GM18517 (cell line): ENCODE data around the gene NOVA1.

Experiments used
- ATAC-seq: cut with Tn5 transposase; IDR thresholded peaks from one replicate; pipeline ENCODE4 v1.9.1; 2021; ENCODE audit warnings: mild to moderate bottlenecking, moderate library complexity; ENCODE audit not compliant: unreplicated experiment

NOVA1 gene

GRCh38 chr14:26448181-26448855 lies 149.5 kb downstream of the NOVA1 start:
- no peak for ATAC-seq

GRCh38 chr14:26444822-26445221 lies 153.0 kb downstream of the NOVA1 start:
- no peak for ATAC-seq

- no peak for ATAC-seq
These were observed 154.2 kb downstream of the NOVA1 start for GRCh38 chr14:26443654-26444053.

DNA sequence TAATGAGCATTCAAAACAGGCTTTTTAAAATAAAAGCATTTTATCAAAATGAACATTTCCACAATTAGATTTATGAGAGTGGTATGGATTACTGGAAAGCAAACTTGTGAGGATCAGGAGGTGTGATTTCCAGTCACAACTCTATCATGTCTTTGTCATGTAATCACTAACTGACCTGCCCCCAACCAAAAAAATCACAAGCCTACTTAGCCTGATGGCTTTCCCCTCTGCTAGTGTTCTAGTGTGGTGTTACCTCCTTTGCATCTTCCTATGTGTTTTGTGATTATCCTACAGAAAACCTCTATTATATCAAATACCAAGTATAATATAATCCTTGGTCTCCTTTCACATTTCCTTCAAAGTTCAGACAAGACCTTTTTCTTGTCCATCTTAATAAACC lies 168.6 kb downstream of the NOVA1 start:
- no peak for ATAC-seq

DNA sequence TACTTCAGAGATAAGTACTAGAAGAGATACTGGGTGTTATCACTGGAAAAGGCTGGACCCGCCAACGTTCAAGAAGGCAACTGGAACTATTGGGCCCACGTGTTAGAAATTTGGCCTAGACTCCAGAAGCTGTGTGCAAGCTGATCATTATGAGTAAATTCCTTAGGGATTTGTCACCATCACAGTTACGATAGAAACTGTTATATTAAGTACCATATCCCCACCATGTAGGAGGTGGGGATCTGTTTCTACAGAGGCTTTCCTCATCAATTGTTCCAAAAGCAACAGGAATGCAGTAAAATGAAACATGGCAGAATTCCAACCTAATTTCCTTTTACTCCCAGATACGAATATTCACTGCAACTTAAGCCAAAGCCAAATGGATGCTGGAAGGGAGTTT lies 170.7 kb downstream of the NOVA1 start:
- ATAC-seq, result no peak

- ATAC-seq, result no peak
These were observed 173.3 kb downstream of the NOVA1 start for GRCh38 chr14:26424537-26424936.

DNA sequence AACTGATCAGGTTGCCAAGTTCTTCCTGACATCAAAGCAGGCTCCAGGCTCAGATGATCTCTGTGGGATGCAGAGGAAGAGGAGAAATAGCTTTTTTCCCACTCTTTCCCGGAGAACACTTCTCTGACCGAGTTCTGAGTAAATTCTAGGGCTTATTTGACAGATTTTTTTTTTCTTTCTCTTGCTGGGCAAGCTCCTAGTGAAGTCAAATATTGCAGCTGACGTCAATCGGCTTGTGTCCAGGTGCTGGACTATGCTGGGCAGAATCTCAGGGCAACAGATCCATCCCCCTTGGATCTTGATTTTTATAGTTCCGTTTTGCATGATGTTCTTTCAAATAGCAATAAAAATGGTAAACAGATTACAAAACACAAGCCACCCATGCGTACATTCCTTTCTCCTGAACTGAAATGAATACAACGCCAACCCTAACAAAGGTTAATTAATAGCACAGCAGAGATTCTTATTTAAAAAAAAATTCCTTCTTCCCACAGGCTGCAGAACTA lies 182.2 kb downstream of the NOVA1 start:
- ATAC-seq, result no peak

DNA sequence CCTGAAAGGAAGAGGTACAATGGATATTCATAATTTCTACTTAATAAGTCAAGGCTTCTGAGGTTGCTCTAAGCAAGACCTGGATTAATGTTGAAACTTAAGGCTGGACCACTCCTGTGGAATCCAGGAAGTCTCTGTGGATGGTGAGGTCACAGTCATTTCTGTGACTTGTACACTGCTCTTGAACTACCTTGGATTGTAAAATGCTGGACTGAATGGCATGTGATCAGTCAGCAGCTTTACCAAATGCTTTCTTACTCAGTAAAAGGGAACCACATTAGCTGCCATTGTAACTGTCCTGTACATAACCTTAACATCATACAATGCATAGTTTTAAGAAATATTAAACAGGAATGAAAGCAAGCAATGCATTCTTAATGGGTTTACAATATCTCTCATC lies 182.9 kb downstream of the NOVA1 start:
- no peak for ATAC-seq

DNA sequence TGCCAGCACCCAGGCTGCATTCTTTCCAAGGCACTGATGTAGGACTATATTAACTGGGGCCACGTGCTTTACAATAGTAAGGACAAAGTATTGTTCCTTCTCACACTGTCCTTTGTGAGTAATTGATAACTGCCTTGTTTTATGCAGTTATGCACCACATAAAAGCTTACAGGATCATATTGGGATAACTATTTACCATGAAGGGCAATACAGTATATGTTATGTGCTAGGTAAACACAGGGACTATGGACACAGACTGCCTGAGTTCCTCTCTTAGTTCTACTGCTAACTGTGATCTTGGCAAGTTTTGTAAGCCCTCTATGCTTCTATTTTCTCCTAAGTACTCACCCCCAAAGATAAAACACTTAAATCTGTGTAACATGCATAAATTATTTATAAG lies 183.7 kb downstream of the NOVA1 start:
- ATAC-seq, result no peak

DNA sequence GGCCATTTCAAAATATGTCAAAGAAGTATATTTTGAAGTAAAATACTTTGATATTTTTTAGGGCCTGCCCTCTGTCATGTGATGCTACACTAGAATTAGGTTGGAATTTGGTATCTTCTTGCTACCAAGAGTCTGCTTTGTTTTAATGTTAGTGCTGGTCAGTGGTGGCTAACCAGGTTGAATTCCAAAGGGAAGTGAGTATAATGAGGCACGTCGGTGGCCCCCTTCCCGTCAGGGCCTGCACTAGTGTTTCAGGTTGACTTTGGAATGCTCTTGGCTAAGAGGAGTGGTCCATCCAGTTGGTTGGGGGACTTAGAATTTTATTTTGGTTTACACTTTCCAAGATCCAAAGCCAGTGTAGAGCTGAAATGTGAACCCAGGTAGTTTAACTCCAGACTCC lies 185.4 kb downstream of the NOVA1 start:
- ATAC-seq, result no peak

- no peak for ATAC-seq
These were observed 187.6 kb downstream of the NOVA1 start for GRCh38 chr14:26410189-26410685.

DNA sequence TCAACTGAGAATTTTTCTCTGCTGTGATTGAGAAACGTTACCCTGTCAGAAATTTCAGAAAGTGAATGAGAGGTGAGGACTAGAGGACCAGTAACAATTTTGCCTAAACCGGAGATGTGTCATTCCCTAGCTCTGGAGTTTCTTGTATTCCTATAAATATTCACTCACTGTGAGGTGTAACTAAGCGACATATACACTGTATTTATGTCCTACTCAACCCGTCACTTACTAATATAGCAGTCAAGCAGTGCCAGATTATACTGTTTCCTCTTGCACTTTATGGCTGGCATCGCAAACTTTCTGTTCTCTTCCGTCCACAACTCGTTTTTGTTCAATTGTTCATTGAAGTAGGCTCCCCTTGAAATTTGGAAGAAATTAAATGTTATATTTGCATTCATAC lies 192.9 kb downstream of the NOVA1 start:
- ATAC-seq, result no peak

DNA sequence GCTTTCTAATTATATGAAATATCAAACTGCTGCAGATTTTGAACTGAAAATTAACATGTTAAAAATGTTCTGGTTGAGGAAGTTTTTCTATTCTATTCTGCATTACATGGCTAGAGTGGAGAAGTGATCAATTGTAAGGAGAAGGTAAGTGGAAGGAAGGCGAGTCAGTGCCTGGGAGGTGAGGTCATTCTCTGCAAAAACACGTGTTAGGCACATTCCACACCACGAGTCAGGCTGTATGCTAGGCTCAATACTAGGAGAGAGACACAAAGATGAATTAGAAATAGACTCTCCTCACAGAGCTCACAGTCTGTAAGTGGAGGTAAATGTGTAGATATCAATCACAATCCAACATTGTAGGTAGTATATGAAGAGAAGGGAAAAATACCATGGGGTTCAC lies 194.1 kb downstream of the NOVA1 start:
- ATAC-seq, result no peak

DNA sequence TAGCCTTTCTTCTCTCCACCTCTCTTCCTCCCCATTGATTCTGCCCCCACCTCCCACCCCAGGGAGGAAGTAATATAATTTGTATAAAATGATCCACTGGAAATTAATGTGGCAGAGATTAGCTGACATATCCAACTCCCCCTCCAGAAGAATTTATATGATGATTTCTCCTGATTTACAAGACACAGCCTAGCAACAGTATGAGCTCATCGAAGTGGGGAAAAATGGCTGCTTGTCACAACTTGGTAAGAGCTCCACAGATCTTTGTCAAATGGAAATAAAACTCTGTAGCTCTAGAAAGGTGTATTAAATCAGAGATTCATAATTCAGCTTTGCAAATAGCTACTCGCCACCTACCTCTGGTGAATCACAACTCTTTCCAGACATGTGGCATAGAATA lies 195.7 kb downstream of the NOVA1 start:
- ATAC-seq, result no peak

DNA sequence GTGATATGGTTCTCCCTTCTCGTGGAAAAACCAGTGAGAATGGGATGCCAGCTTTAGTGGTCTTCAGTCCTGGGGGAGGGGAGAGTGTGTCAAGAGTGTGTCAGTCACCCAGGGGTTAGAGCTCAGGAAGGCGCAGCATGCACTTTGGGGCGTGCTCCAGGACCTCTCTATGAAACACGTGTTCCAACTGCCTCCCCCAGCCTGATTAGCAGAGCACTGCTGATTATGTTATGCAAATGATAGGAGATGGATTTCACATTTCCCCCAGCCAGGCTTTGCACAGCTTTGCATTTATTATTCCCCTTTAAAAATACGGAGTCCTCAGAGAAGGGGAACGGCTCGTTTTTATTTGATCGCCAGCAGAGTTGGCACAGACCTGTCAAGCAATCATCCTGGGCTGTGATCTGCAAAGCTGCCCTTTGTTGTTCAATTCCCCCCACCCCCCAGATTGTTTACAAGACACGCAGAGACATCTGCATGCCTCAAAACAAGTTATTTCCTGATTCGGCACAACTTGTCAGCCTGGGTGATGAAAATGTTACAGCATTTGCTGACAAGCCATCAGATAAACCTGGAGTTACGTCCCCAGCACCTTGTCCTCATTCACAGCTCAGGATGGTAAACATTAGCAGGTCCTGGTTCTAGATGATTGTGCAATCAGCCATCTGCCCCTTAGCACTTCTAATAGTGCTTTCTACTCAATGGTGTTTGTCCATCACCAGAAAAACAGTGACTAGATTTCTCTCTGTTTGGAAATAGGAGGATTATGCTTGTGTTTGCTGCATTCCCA lies 196.5 kb downstream of the NOVA1 start:
- no peak for ATAC-seq

DNA sequence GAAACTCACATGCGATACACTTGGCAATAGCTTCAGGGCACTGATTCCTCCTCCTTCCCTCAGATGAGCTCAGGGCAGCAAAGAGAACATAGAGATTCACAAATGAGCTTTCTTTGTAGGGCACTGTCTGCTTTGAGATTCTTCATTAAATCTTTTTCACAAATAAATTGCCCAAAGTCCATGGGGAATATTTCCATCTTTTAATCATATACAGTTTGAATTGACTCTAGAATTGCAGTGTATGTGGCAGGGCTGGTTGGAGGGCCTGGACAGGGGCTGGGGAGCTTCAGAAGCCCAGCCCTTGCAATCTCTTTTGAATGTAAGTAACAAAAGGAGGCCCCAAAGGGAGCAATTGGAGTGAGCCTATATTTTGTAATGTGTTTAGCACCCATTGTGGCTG lies 197.5 kb downstream of the NOVA1 start:
- ATAC-seq, result no peak

GRCh38 chr14:26398616-26399015 lies 199.2 kb downstream of the NOVA1 start:
- ATAC-seq, result no peak
